Osteocyte (in vitro differentiated cells): ENCODE results near the gene SPECC1. TPM values are rescaled to one million over a fixed set of nuclear protein-coding genes. Genes with fewer than 3 reads are reported as not detected.

Experiments used
- DNase-seq: peaks from one replicate; pipeline ENCODE4 v3.0.0; 2021; ENCODE audit warnings: mixed read lengths; ENCODE audit not compliant: unreplicated experiment; ENCODE audit errors: extremely low spot score
- H3K27ac Mint-ChIP-seq: one replicate; pipeline ENCODE4 v1.8.0; 2021; ENCODE audit warnings: mild to moderate bottlenecking, mixed read lengths; ENCODE audit not compliant: unreplicated experiment
- H3K27me3 Mint-ChIP-seq: one replicate; pipeline ENCODE4 v1.8.0; 2021; ENCODE audit warnings: mixed read lengths; ENCODE audit not compliant: unreplicated experiment
- H3K36me3 Mint-ChIP-seq: one replicate; pipeline ENCODE4 v1.8.0; 2021; ENCODE audit warnings: mixed read lengths; ENCODE audit not compliant: unreplicated experiment
- H3K4me1 Mint-ChIP-seq: one replicate; pipeline ENCODE4 v1.8.0; 2021; ENCODE audit warnings: mixed read lengths; ENCODE audit not compliant: unreplicated experiment
- H3K4me3 Mint-ChIP-seq: one replicate; pipeline ENCODE4 v1.8.0; 2021; ENCODE audit warnings: mild to moderate bottlenecking, moderate library complexity, mixed read lengths; ENCODE audit not compliant: unreplicated experiment
- H3K9me3 Mint-ChIP-seq: one replicate; pipeline ENCODE4 v1.8.0; 2021; ENCODE audit warnings: mixed read lengths; ENCODE audit not compliant: unreplicated experiment
- total RNA-seq: library from RNA; stranded (reverse); gene quantifications from 2 replicates; pipeline ENCODE4 v1.2.1, GENCODE V29; 2021
- TF ChIP-seq, protein P1 (sequence below): fragments of 200-600 bp; sonication (generic); IDR thresholded peaks from 2 replicates; pipeline ENCODE4 v1.5.0; 2021; ENCODE audit warnings: antibody characterized with exemption, mild to moderate bottlenecking, moderate library complexity

The SPECC1 gene
- total RNA-seq, 1 donor from 2014 or later: 12.1 TPM

DNA sequence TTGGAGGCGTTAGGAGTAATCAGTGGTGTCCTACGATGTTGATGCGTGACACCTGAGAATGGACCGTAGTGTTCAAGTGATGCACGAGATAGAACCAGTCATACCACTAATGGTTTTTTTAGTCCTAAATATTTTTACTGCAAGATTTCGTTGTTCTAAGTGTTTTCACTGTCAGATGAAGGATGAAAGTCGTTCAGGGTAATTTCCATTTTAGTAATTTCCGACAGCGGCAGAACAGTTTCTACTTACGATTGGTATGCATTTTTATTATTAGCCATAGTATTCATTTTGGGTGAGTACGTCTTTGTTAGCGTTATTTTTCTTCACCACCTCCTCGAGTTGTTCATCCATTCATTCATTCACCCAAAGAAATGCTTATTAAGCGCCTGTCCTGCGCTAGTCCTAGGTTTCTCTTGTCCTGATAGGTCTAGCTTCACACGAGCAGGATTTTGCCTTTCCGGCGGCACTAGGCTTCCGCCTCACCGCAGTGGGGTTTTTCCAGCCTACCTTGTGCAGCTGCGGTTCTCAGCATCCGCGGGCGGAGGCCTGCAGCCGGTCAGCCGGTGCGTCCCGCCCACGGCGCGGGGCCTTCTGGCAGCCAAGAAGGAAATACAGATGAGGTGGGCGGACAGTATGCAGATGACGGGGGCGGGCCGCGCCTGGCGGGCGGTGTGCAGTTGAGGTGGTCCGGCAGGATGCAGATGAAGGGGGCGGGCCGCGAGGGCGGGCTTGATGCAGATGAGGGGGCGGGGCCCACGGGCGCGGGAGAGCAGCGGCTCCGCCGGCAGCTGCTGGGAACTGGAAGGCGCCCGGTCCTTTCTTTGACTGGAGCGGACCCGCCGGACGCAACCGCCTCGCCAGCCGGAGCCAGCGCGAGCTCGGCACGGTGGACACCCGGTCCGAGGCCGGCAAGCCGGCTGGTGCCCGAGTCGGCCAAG lies 146.4 kb downstream of the SPECC1 start:
- Mint-ChIP-seq H3K27ac (no peak overlapping the region), H3K4me1 (peaks cover 10% of the 10 kb centered on the region), H3K27me3 (peaks cover 14% of the 10 kb centered on the region), H3K36me3 (peaks cover 2% of the 10 kb centered on the region), H3K9me3 (no peaks in the 10 kb centered on the region), H3K4me3 (no peak overlapping the region)
- peak; percentile 97 for DNase-seq
- TF ChIP-seq, protein P1, sequence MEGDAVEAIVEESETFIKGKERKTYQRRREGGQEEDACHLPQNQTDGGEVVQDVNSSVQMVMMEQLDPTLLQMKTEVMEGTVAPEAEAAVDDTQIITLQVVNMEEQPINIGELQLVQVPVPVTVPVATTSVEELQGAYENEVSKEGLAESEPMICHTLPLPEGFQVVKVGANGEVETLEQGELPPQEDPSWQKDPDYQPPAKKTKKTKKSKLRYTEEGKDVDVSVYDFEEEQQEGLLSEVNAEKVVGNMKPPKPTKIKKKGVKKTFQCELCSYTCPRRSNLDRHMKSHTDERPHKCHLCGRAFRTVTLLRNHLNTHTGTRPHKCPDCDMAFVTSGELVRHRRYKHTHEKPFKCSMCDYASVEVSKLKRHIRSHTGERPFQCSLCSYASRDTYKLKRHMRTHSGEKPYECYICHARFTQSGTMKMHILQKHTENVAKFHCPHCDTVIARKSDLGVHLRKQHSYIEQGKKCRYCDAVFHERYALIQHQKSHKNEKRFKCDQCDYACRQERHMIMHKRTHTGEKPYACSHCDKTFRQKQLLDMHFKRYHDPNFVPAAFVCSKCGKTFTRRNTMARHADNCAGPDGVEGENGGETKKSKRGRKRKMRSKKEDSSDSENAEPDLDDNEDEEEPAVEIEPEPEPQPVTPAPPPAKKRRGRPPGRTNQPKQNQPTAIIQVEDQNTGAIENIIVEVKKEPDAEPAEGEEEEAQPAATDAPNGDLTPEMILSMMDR: no peak

DNA sequence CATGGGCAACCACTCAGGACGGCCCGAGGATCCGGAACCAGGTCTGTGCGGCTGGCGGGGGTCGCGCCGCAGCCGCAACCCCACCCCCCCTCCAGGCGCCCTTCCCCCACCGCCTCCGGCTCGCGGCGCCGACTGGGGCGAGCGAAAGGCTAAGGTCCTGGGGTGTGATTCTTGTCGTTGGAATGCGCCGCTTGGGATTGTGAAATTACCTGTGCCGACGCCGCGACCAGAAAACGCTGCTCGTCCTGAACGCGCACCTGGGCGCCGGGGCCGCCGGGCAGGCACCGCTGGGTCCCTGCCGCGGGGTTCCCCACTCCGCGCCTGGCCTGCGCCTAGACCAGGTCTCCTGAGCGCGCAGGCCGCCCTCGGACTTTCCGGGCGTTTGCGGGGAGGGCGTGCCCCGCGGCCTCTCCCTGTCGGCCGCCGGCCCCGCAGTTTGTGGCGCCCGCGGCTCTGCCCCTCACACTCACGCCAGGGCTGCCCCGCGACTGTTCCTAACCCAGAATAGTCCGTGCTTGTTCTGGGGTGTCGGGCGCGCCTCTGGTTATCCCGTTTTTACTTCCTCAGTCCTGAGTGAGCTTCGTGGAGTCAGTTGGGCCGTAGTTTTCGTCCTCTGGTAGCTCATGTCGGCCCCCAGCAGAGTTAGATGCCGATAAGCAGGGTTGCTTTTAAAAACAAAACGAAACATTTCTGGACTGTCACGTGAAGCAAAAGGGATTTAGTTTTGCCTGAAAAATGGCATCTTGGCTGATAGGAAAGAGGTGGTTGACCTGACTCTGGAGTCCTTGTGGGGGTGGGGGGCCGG lies 147.2 kb downstream of the SPECC1 start:
- peaks cover 10% of the 10 kb centered on the region for H3K4me1 Mint-ChIP-seq
- no peak overlapping the region for H3K27ac Mint-ChIP-seq
- DNase-seq: peak; percentile 82

DNA sequence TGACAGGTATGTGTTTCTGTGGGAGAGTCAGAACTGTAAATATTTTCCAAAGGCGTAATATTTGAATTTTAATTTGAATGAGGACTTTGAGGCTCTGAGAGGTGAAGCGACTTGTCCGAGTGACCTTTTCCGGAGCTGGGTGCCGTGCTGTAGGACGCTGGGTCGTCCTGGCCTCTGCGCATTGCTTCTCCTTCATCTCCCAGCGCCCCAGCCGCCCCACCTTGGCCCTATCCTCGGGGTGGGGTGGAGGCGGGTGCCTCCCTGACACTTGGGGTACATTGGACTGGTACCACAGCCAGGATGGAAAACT lies 147.8 kb downstream of the SPECC1 start:
- H3K9me3 Mint-ChIP-seq: no peaks in the 10 kb centered on the region
- TF ChIP-seq, protein P1: no peak
- peaks cover 10% of the 10 kb centered on the region for H3K4me1 Mint-ChIP-seq
- no peak overlapping the region for H3K27ac Mint-ChIP-seq
- peak overlapping the region; percentile 81 for H3K4me3 Mint-ChIP-seq
- peaks cover 2% of the 10 kb centered on the region for H3K36me3 Mint-ChIP-seq
- peaks cover 8% of the 10 kb centered on the region for H3K27me3 Mint-ChIP-seq
- DNase-seq: peak; percentile 69

More for the DNA sequence above, 147.2 kb downstream of the SPECC1 start:
- peaks cover 8% of the 10 kb centered on the region for H3K27me3 Mint-ChIP-seq
- no peaks in the 10 kb centered on the region for H3K9me3 Mint-ChIP-seq
- peaks cover 2% of the 10 kb centered on the region for H3K36me3 Mint-ChIP-seq
- TF ChIP-seq, protein P1: no peak
- H3K4me3 Mint-ChIP-seq: peak overlapping the region; percentile 81

DNA sequence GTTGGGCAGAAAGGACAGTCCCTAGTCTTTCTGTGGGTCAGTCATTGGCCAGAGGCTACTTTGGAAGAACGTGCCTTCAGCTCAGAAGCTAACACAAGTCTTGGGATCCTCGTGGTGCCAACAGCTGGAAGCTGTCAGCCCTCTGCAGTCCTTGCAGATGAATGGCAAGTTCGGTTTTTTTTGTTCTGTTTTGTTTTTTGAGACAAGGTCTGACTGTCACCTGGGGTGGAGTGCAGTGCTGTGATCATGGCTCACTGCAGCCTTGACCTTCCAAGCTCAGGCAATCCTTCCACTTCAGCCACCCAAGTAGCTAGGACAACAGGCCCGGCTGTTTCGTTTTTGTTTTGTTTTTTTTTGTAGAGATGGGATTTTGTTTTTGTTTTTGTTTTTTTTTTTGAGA lies 149.4 kb downstream of the SPECC1 start:
- Mint-ChIP-seq H3K4me3 (no peak overlapping the region), H3K9me3 (no peaks in the 10 kb centered on the region), H3K27ac (no peak overlapping the region), H3K27me3 (peaks cover 8% of the 10 kb centered on the region), H3K36me3 (peaks cover 2% of the 10 kb centered on the region), H3K4me1 (peaks cover 10% of the 10 kb centered on the region)
- TF ChIP-seq, protein P1: no peak
- peak; percentile 54 for DNase-seq
